T-helper 1 cell (primary cell): ENCODE results near the gene CNN2.

Experiments
- DNase-seq, 5 donors: peaks; one replicate each; pipeline ENCODE4 v3.0.0-alpha.2; 2012 to 2020

Gene CNN2

GRCh38 chr19:1028062-1028926, 1.9 kb downstream of the CNN2 start:
- peak in 4 of 5 donors; percentile 51 to 83 (median 58) for DNase-seq

GRCh38 chr19:1032264-1032867, 6.0 kb downstream of the CNN2 start:
- no peak for DNase-seq

GRCh38 chr19:1035998-1036621, 9.7 kb downstream of the CNN2 start:
- DNase-seq, result no peak

- no peak for DNase-seq
These were observed 11.2 kb downstream of the CNN2 start for GRCh38 chr19:1037621-1038064.

GRCh38 chr19:1038978-1039645, 12.7 kb downstream of the CNN2 start:
- no peak for DNase-seq

- peak; percentile 98 to 99 (median 99) for DNase-seq
These were observed 13.5 kb downstream of the CNN2 start, which contains the start of gene ABCA7 for GRCh38 chr19:1039646-1040475. Gene ABCA7, plus strand, starts transcription at chr19:1040107. Its CDS starts 1,255 bp downstream, at chr19:1041362.

GRCh38 chr19:1040476-1041271, 14.3 kb downstream of the CNN2 start:
- DNase-seq, result peak; percentile 78 to 93 (median 85)

GRCh38 chr19:1041272-1041834, 14.9 kb downstream of the CNN2 start:
- no peak for DNase-seq

- DNase-seq, result no peak
These were observed 15.7 kb downstream of the CNN2 start for GRCh38 chr19:1041835-1042685.

- no peak for DNase-seq
These were observed 16.5 kb downstream of the CNN2 start for GRCh38 chr19:1042689-1043511.

- DNase-seq, result peak; percentile 57 to 73 (median 62)
These were observed 18.8 kb downstream of the CNN2 start for GRCh38 chr19:1045247-1045603.

GRCh38 chr19:1046117-1046626, 19.8 kb downstream of the CNN2 start:
- DNase-seq, result no peak

- DNase-seq, result no peak
These were observed 20.7 kb downstream of the CNN2 start for GRCh38 chr19:1046836-1047695.

- DNase-seq, result no peak
These were observed 21.3 kb downstream of the CNN2 start for GRCh38 chr19:1047696-1048147.

- no peak for DNase-seq
These were observed 22.7 kb downstream of the CNN2 start for GRCh38 chr19:1049106-1049505.

- no peak for DNase-seq
These were observed 23.4 kb downstream of the CNN2 start for GRCh38 chr19:1049800-1050199.

GRCh38 chr19:1050989-1051788, 24.8 kb downstream of the CNN2 start:
- DNase-seq, result no peak
